Heart left ventricle (tissue), 13 donors: Measurements from ENCODE around the gene LRMDA.

Experiments used
- POLR2A ChIP-seq, 2 donors: fragments of 450-650 bp; IDR thresholded peaks; one replicate each; pipeline ENCODE4 v1.6.1; 2017; ENCODE audit warnings: antibody characterized with exemption in 2 of 2, mild to moderate bottlenecking in 2 of 2, moderate library complexity in 2 of 2
- TF ChIP-seq, protein P1 (sequence below), 12 donors: fragments of 200-600 bp; sonication (generic) in 4 of 12; IDR thresholded peaks; one replicate each; pipeline versions ENCODE4 v1.5.0 to v1.8.0; 2018 to 2022; ENCODE audit warnings: antibody characterized with exemption in 12 of 12, mild to moderate bottlenecking in 5 of 12
- donor health status: ischemic (EF 13 %, LVEDD 7.1; RV severe dilation, severe dysfunction).
- donor health status: DM: no; HTN: yes; CAD: no.
- donor health status: DM: no; HTN: no; CAD: no.
- donor health status: ischemic (EF 25% LVEDD 6.9; RV normal size, moderate dysfunction).
- donor health status: ischemic (EF 25% LVEDD 5.7; RV mildly dilated, moderate dysfunction).
- donor health status: ischemic (EF 35%, LVEDD 5.7; RV mildly dilated, moderate dysfunction).
- donor health status: nonischemic (EF 11% LVEDD 7.7; RV severe dilation, severe dysfunction).
- donor health status: DM: yes; HTN: yes; CAD: no.
- donor health status: PGD.
- donor health status: ischemic (EF 29% LVEDD 5.4; RV normal size, mild dysfunction).
- donor health status: nonischemic (EF 23%, LVEDD 6.1; RV moderate dilation, normal function).

DNA sequence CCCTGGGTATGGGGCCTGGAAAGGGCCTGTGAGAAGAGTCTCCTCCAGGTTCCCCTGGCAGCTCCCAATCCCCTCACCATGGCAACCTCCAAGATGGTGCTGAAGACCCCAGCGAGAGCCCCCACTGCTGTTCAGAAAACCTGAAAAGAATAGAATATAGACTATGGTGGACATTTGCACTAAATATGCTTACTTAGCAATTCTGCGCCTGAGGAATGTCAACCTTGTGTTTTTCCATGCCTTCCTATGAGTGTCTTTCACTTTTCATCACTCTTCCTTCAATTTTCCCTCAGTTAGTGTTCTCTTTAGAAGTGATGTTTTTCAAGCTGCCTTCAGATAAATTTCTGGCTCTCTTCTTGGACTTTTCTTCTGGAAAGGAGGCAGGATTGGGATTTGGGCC is 589.2 kb downstream of the LRMDA start:
- no peak for TF ChIP-seq POLR2A (IDR thresholded peaks at IDR 0.05)
- TF ChIP-seq, protein P1, sequence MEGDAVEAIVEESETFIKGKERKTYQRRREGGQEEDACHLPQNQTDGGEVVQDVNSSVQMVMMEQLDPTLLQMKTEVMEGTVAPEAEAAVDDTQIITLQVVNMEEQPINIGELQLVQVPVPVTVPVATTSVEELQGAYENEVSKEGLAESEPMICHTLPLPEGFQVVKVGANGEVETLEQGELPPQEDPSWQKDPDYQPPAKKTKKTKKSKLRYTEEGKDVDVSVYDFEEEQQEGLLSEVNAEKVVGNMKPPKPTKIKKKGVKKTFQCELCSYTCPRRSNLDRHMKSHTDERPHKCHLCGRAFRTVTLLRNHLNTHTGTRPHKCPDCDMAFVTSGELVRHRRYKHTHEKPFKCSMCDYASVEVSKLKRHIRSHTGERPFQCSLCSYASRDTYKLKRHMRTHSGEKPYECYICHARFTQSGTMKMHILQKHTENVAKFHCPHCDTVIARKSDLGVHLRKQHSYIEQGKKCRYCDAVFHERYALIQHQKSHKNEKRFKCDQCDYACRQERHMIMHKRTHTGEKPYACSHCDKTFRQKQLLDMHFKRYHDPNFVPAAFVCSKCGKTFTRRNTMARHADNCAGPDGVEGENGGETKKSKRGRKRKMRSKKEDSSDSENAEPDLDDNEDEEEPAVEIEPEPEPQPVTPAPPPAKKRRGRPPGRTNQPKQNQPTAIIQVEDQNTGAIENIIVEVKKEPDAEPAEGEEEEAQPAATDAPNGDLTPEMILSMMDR (IDR thresholded peaks at IDR 0.05): no peak
